RWPE2 (cell line): Measurements from ENCODE around the gene PRDM5.

ENCODE experiments used
- ATAC-seq: fragments of 200-7000 bp; cut with Tn5 transposase; 3 replicates; pipeline ENCODE4 v1.9.1; 2021; ENCODE audit warnings: low read depth
- DNase-seq: peaks from one replicate; pipeline ENCODE4 v3.0.0-alpha.2; 2020; ENCODE audit warnings: low spot score
- H3K27ac ChIP-seq: fragments of 450-650 bp; 2 replicates; pipeline ENCODE4 v1.5.1; 2017; ENCODE audit warnings: mild to moderate bottlenecking; ENCODE audit not compliant: poor library complexity, severe bottlenecking
- H3K27me3 ChIP-seq: fragments of 250-450 bp; sonication (Bioruptor Pico); 2 replicates; pipeline ENCODE4 v1.5.1; 2021; ENCODE audit warnings: mild to moderate bottlenecking, moderate library complexity; ENCODE audit not compliant: insufficient read depth, poor library complexity, severe bottlenecking
- H3K36me3 ChIP-seq: fragments of 250-450 bp; sonication (Bioruptor Pico); 2 replicates; pipeline ENCODE4 v1.5.1; 2020; ENCODE audit warnings: low read depth, mild to moderate bottlenecking, moderate library complexity
- H3K4me1 ChIP-seq: fragments of 250-450 bp; sonication (Bioruptor Pico); 2 replicates; pipeline ENCODE4 v1.5.1; 2021; ENCODE audit warnings: mild to moderate bottlenecking, moderate library complexity; ENCODE audit not compliant: insufficient read depth, poor library complexity, severe bottlenecking
- H3K4me3 ChIP-seq: fragments of 250-450 bp; sonication (Bioruptor Pico); 2 replicates; pipeline ENCODE4 v1.5.1; 2021; ENCODE audit warnings: mild to moderate bottlenecking, moderate library complexity; ENCODE audit not compliant: severe bottlenecking
- H3K9me3 ChIP-seq: fragments of 250-450 bp; sonication (Bioruptor Pico); 2 replicates; pipeline ENCODE4 v1.5.1; 2021; ENCODE audit warnings: mild to moderate bottlenecking, moderate library complexity; ENCODE audit not compliant: severe bottlenecking
- CTCF ChIP-seq: fragments of 450-650 bp; IDR thresholded peaks from one replicate; pipeline ENCODE4 v1.5.1; 2017; ENCODE audit warnings: mild to moderate bottlenecking, moderate library complexity; ENCODE audit not compliant: poor library complexity, severe bottlenecking

Gene PRDM5

GRCh38 chr4:120839974-120840751, 82.4 kb downstream of the PRDM5 start:
- H3K27ac ChIP-seq = no peak overlapping the region
- no peaks in the 10 kb centered on the region for H3K4me1 ChIP-seq
- no peaks in the 10 kb centered on the region for H3K27me3 ChIP-seq
- DNase-seq (no peak), ATAC-seq (no peak)
- no peaks in the 10 kb centered on the region for H3K9me3 ChIP-seq
- no peak overlapping the region for H3K4me3 ChIP-seq
- no peak for TF ChIP-seq CTCF
- no peaks in the 10 kb centered on the region for H3K36me3 ChIP-seq

GRCh38 chr4:120839334-120839973, 83.1 kb downstream of the PRDM5 start:
- H3K36me3 ChIP-seq = no peaks in the 10 kb centered on the region
- no peak for TF ChIP-seq CTCF
- no peak overlapping the region for H3K4me3 ChIP-seq
- no peak overlapping the region for H3K27ac ChIP-seq
- H3K4me1 ChIP-seq = no peaks in the 10 kb centered on the region
- no peaks in the 10 kb centered on the region for H3K9me3 ChIP-seq
- ATAC-seq (no peak), DNase-seq (no peak)
- no peaks in the 10 kb centered on the region for H3K27me3 ChIP-seq

GRCh38 chr4:120838784-120839183, 83.7 kb downstream of the PRDM5 start:
- DNase-seq = no peak
- ATAC-seq = no peak
- Histone ChIP-seq H3K36me3 (no peaks in the 10 kb centered on the region), H3K4me1 (no peaks in the 10 kb centered on the region), H3K4me3 (no peak overlapping the region), H3K27ac (no peak overlapping the region), H3K27me3 (no peaks in the 10 kb centered on the region), H3K9me3 (no peaks in the 10 kb centered on the region)
- TF ChIP-seq CTCF = no peak

GRCh38 chr4:120837656-120838055, 84.9 kb downstream of the PRDM5 start:
- Histone ChIP-seq H3K27ac (no peak overlapping the region), H3K36me3 (no peaks in the 10 kb centered on the region)
- TF ChIP-seq CTCF = no peak

GRCh38 chr4:120835342-120835741, 87.2 kb downstream of the PRDM5 start:
- DNase-seq (no peak), ATAC-seq (no peak)
- no peaks in the 10 kb centered on the region for H3K4me1 ChIP-seq
- H3K9me3 ChIP-seq = no peaks in the 10 kb centered on the region
- no peak overlapping the region for H3K27ac ChIP-seq
- no peak for TF ChIP-seq CTCF
- H3K4me3 ChIP-seq = no peak overlapping the region
- no peaks in the 10 kb centered on the region for H3K36me3 ChIP-seq
- H3K27me3 ChIP-seq = no peaks in the 10 kb centered on the region

More at GRCh38 chr4:120837656-120838055, 84.9 kb downstream of the PRDM5 start:
- Histone ChIP-seq H3K27me3 (no peaks in the 10 kb centered on the region), H3K4me3 (no peak overlapping the region), H3K9me3 (no peaks in the 10 kb centered on the region), H3K4me1 (no peaks in the 10 kb centered on the region)
- ATAC-seq (no peak), DNase-seq (no peak)
